ENCODE results near the gene ANKRD44. TPM values are rescaled to one million over a fixed set of nuclear protein-coding genes. Genes with fewer than 3 reads are reported as not detected.
A peak's percentile ranks its signal among the peaks of the same experiment; 100 is the strongest.
"Not testable (repeated sequence)": the region's sequence is repeated elsewhere in the genome, so short reads cannot be mapped to it uniquely, and the experiment has no call there.

ANKRD44 gene
- total RNA-seq, 2 experiments from 2014 or later = 223 to 283 TPM

GRCh38 chr2:197298609-197299008 lies 12.0 kb downstream of the ANKRD44 start:
- H3K27me3 Mint-ChIP-seq = no peaks in the 10 kb centered on the region
- no peak for DNase-seq
- peak overlapping the region; percentile 46 for H3K4me3 Mint-ChIP-seq
- H3K9me3 Mint-ChIP-seq = peaks cover 10% of the 10 kb centered on the region
- H3K36me3 Mint-ChIP-seq (ENCODE audit: low read depth) = peaks cover 84% of the 10 kb centered on the region
- ChIA-PET POLR2A (interaction anchor here (1.1 kb wide), 1 partner anchor 10 kb away, joined by 4 read pairs; no protein-coding TSS in a partner anchor), CTCF (interaction anchor here (2.2 to 3.0 kb wide), 2 partner anchors 8 to 104 kb away, joined by 5 to 13 read pairs; no protein-coding TSS in a partner anchor)
- H3K4me1 Mint-ChIP-seq = peaks cover 93% of the 10 kb centered on the region
- peak overlapping the region; percentile 88 for H3K27ac Mint-ChIP-seq

GRCh38 chr2:197297772-197298318 lies 12.7 kb downstream of the ANKRD44 start:
- ChIA-PET CTCF (interaction anchor here (1.0 to 3.0 kb wide), 5 partner anchors 9 to 104 kb away, joined by 3 to 13 read pairs (median 5); no protein-coding TSS in a partner anchor), POLR2A (interaction anchor here (0.7 kb wide), 1 partner anchor 8 kb away, joined by 7 read pairs; no protein-coding TSS in a partner anchor)
- Mint-ChIP-seq H3K27me3 (no peaks in the 10 kb centered on the region), H3K9me3 (peaks cover 10% of the 10 kb centered on the region), H3K36me3 (ENCODE audit: low read depth) (peaks cover 87% of the 10 kb centered on the region), H3K4me1 (peaks cover 96% of the 10 kb centered on the region), H3K4me3 (peak overlapping the region; percentile 46), H3K27ac (peak overlapping the region; percentile 88)
- no peak for DNase-seq

- peaks cover 87% of the 10 kb centered on the region for H3K36me3 Mint-ChIP-seq (ENCODE audit: low read depth)
- peaks cover 10% of the 10 kb centered on the region for H3K9me3 Mint-ChIP-seq
- H3K27ac Mint-ChIP-seq = peak overlapping the region; percentile 88
- CTCF ChIA-PET = interaction anchor here (1.0 to 3.0 kb wide), 5 partner anchors 9 to 103 kb away, joined by 3 to 13 read pairs (median 5); no protein-coding TSS in a partner anchor
- no peak for DNase-seq
- peak overlapping the region; percentile 60 for H3K4me3 Mint-ChIP-seq
- peaks cover 97% of the 10 kb centered on the region for H3K4me1 Mint-ChIP-seq
- no peaks in the 10 kb centered on the region for H3K27me3 Mint-ChIP-seq
- POLR2A ChIA-PET = interaction anchor here (0.7 kb wide), 1 partner anchor 8 kb away, joined by 7 read pairs; no protein-coding TSS in a partner anchor
Observed at GRCh38 chr2:197297266-197297665, 13.3 kb downstream of the ANKRD44 start.

- H3K27me3 Mint-ChIP-seq = no peaks in the 10 kb centered on the region
- no peak for DNase-seq
- peaks cover 12% of the 10 kb centered on the region for H3K9me3 Mint-ChIP-seq
- CTCF ChIA-PET = interaction anchor here (0.8 to 3.0 kb wide), 5 partner anchors 10 to 103 kb away, joined by 3 to 13 read pairs (median 5); no protein-coding TSS in a partner anchor
- H3K4me3 Mint-ChIP-seq = peak overlapping the region; percentile 60
- H3K4me1 Mint-ChIP-seq = peaks cover 97% of the 10 kb centered on the region
- H3K27ac Mint-ChIP-seq = peak overlapping the region; percentile 88
- POLR2A ChIA-PET = interaction anchor here (0.7 kb wide), 1 partner anchor 9 kb away, joined by 7 read pairs; no protein-coding TSS in a partner anchor
- peaks cover 88% of the 10 kb centered on the region for H3K36me3 Mint-ChIP-seq (ENCODE audit: low read depth)
Observed at GRCh38 chr2:197296835-197297234, 13.7 kb downstream of the ANKRD44 start.

GRCh38 chr2:197294260-197294659 lies 16.3 kb downstream of the ANKRD44 start:
- peak; percentile 44 for DNase-seq

GRCh38 chr2:197293252-197294007 lies 17.1 kb downstream of the ANKRD44 start:
- Mint-ChIP-seq H3K27me3 (no peaks in the 10 kb centered on the region), H3K27ac (peak overlapping the region; percentile 88)
- CTCF ChIA-PET = interaction anchor here (1.4 to 2.7 kb wide), 4 partner anchors 10 to 42 kb away, joined by 3 to 13 read pairs (median 7); no protein-coding TSS in a partner anchor

More at GRCh38 chr2:197294260-197294659, 16.3 kb downstream of the ANKRD44 start:
- ChIA-PET CTCF (interaction anchor here (1.0 to 2.7 kb wide), 6 partner anchors 9 to 87 kb away, joined by 3 to 13 read pairs (median 4); no protein-coding TSS in a partner anchor), POLR2A (no interaction called here)
- Mint-ChIP-seq H3K4me1 (peaks cover 91% of the 10 kb centered on the region), H3K36me3 (ENCODE audit: low read depth) (peaks cover 80% of the 10 kb centered on the region), H3K4me3 (peak overlapping the region; percentile 61), H3K27me3 (no peaks in the 10 kb centered on the region), H3K9me3 (peaks cover 20% of the 10 kb centered on the region), H3K27ac (peak overlapping the region; percentile 88)

GRCh38 chr2:197292619-197293018 lies 18.0 kb downstream of the ANKRD44 start:
- Mint-ChIP-seq H3K4me3 (peak overlapping the region; percentile 61), H3K27ac (peak overlapping the region; percentile 88), H3K27me3 (no peaks in the 10 kb centered on the region), H3K36me3 (ENCODE audit: low read depth) (peaks cover 71% of the 10 kb centered on the region), H3K9me3 (peaks cover 13% of the 10 kb centered on the region), H3K4me1 (peaks cover 86% of the 10 kb centered on the region)
- ChIA-PET POLR2A (interaction anchor here (0.6 to 1.2 kb wide), 3 partner anchors 16 to 66 kb away, joined by 3 read pairs; no protein-coding TSS in a partner anchor), CTCF (interaction anchor here (1.0 to 2.7 kb wide), 2 partner anchors 10 to 13 kb away, joined by 3 to 8 read pairs; no protein-coding TSS in a partner anchor)
- no peak for DNase-seq

More at GRCh38 chr2:197293252-197294007, 17.1 kb downstream of the ANKRD44 start:
- peak; percentile 34 for DNase-seq
- POLR2A ChIA-PET = interaction anchor here (0.6 to 1.2 kb wide), 2 partner anchors 15 to 65 kb away, joined by 3 read pairs; no protein-coding TSS in a partner anchor
- H3K36me3 Mint-ChIP-seq (ENCODE audit: low read depth) = peaks cover 76% of the 10 kb centered on the region
- peaks cover 87% of the 10 kb centered on the region for H3K4me1 Mint-ChIP-seq
- peaks cover 19% of the 10 kb centered on the region for H3K9me3 Mint-ChIP-seq
- H3K4me3 Mint-ChIP-seq = peak overlapping the region; percentile 61

GRCh38 chr2:197287596-197287932 lies 23.0 kb downstream of the ANKRD44 start:
- POLR2A ChIA-PET = interaction anchor here (0.5 kb wide), 1 partner anchor 1811 kb away, joined by 5 read pairs; no protein-coding TSS in a partner anchor
- H3K36me3 Mint-ChIP-seq (ENCODE audit: low read depth) = peaks cover 53% of the 10 kb centered on the region
- H3K9me3 Mint-ChIP-seq = peaks cover 13% of the 10 kb centered on the region
- CTCF ChIA-PET = interaction anchor here (1.0 to 2.3 kb wide), 4 partner anchors 10 to 80 kb away, joined by 3 to 8 read pairs (median 4); no protein-coding TSS in a partner anchor
- not testable (repeated sequence) for H3K27me3 Mint-ChIP-seq, DNase-seq
- H3K4me1 Mint-ChIP-seq = peaks cover 78% of the 10 kb centered on the region
- peak overlapping the region; percentile 38 for H3K4me3 Mint-ChIP-seq
- peak overlapping the region; percentile 91 for H3K27ac Mint-ChIP-seq

GRCh38 chr2:197286805-197287595 lies 23.6 kb downstream of the ANKRD44 start:
- Mint-ChIP-seq H3K9me3 (peaks cover 11% of the 10 kb centered on the region), H3K36me3 (ENCODE audit: low read depth) (peaks cover 51% of the 10 kb centered on the region), H3K27me3 (no peaks in the 10 kb centered on the region), H3K27ac (peak overlapping the region; percentile 91), H3K4me1 (peaks cover 78% of the 10 kb centered on the region), H3K4me3 (peak overlapping the region; percentile 38)
- POLR2A ChIA-PET = interaction anchor here (0.5 kb wide), 1 partner anchor 1811 kb away, joined by 5 read pairs; no protein-coding TSS in a partner anchor
- DNase-seq = peak; percentile 69
- CTCF ChIA-PET = interaction anchor here (1.0 to 2.3 kb wide), 3 partner anchors 10 to 73 kb away, joined by 3 to 8 read pairs (median 3); no protein-coding TSS in a partner anchor

GRCh38 chr2:197285361-197285760 lies 25.2 kb downstream of the ANKRD44 start:
- H3K27me3 Mint-ChIP-seq = no peaks in the 10 kb centered on the region
- no peak overlapping the region for H3K4me3 Mint-ChIP-seq
- H3K27ac Mint-ChIP-seq = peak overlapping the region; percentile 32
- ChIA-PET POLR2A (interaction anchor here (0.7 kb wide), 1 partner anchor 45 kb away, joined by 3 read pairs; no protein-coding TSS in a partner anchor), CTCF (interaction anchor here (1.0 to 1.7 kb wide), 9 partner anchors 10 to 172 kb away, joined by 3 to 5 read pairs (median 3); no protein-coding TSS in a partner anchor)
- DNase-seq = no peak
- H3K36me3 Mint-ChIP-seq (ENCODE audit: low read depth) = peaks cover 60% of the 10 kb centered on the region
- H3K9me3 Mint-ChIP-seq = peaks cover 6% of the 10 kb centered on the region
- H3K4me1 Mint-ChIP-seq = peaks cover 84% of the 10 kb centered on the region

GRCh38 chr2:197284956-197285355 lies 25.6 kb downstream of the ANKRD44 start:
- no peak overlapping the region for H3K27ac Mint-ChIP-seq
- no peaks in the 10 kb centered on the region for H3K27me3 Mint-ChIP-seq
- no peak for DNase-seq
- ChIA-PET CTCF (interaction anchor here (1.0 to 1.7 kb wide), 9 partner anchors 11 to 171 kb away, joined by 3 to 5 read pairs (median 3); no protein-coding TSS in a partner anchor), POLR2A (interaction anchor here (0.7 kb wide), 1 partner anchor 45 kb away, joined by 3 read pairs; no protein-coding TSS in a partner anchor)
- peaks cover 60% of the 10 kb centered on the region for H3K36me3 Mint-ChIP-seq (ENCODE audit: low read depth)
- H3K4me1 Mint-ChIP-seq = peaks cover 84% of the 10 kb centered on the region
- H3K9me3 Mint-ChIP-seq = peaks cover 3% of the 10 kb centered on the region
- H3K4me3 Mint-ChIP-seq = no peak overlapping the region

Measured in activated CD4-positive, alpha-beta T cell treated with anti-CD3 and anti-CD28 coated beads, Interleukin-2, amount 10 ng/mL, durations not matched to agents 7 days and 5 days (primary cell).